ENCODE measurements around the gene VSTM1.

GRCh38 chr19:54109651-54110050 lies 46.0 kb upstream of the VSTM1 start:
- TF ChIP-seq CTCF (IDR thresholded peaks at IDR 0.05) (no peak), POLR2A (IDR thresholded peaks at IDR 0.05) (no peak)
